SK-N-SH (cell line): ENCODE measurements around the gene GATAD2B. TPM values are rescaled to one million over a fixed set of nuclear protein-coding genes. Genes with fewer than 3 reads are reported as not detected.

Experiments used
- CTCF ChIA-PET: fragments of 300-600, 350-600 bp; formaldehyde crosslinking; extraction: SDS; loops from one replicate; lab custom pipeline; 2021; lab: Yijun Ruan, JAX
- POLR2A ChIA-PET: fragments of 350-600 bp; sonication (Branson Sonifier 250); formaldehyde crosslinking; extraction: SDS; loops from one replicate; lab custom pipeline; 2020; ENCODE audit warnings: antibody characterized with exemption, inconsistent platforms; lab: Yijun Ruan, JAX
- DNase-seq: peaks from one replicate; pipeline ENCODE4 v3.0.0; 2012
- H2AFZ ChIP-seq: fragments of 200-600 bp; sonication (generic); 2 replicates; pipeline ENCODE4 v1.8.1; 2016; ENCODE audit warnings: antibody characterized with exemption, mild to moderate bottlenecking, low read depth
- H3F3A ChIP-seq: fragments of 200-600 bp; sonication (generic); replicated peaks from 2 replicates; pipeline ENCODE3; 2016; ENCODE audit warnings: antibody characterized with exemption, mild to moderate bottlenecking; ENCODE audit not compliant: insufficient read depth
- H3K27ac ChIP-seq, 2 experiments: fragments of 200-500 bp in 1 of 2; fragments of 200-600 bp in 1 of 2; sonication (Bioruptor generic) in 1 of 2; sonication (generic), shearing (Covaris generic) in 1 of 2; 2 replicates each; pipeline versions ENCODE4 v1.5.1 to v1.6.1; 2014 to 2016; ENCODE audit warnings: low read depth in 2 of 2, inconsistent platforms in 1 of 2, low read length in 1 of 2, mild to moderate bottlenecking in 1 of 2, mixed read lengths in 1 of 2
- H3K27me3 ChIP-seq: fragments of 200-600 bp; sonication (generic), shearing (Covaris generic); 2 replicates; pipeline ENCODE4 v1.6.1; 2016; ENCODE audit warnings: mixed run types; ENCODE audit not compliant: insufficient read depth
- H3K36me3 ChIP-seq, 2 experiments: fragments of 200-500 bp in 1 of 2; fragments of 200-600 bp in 1 of 2; sonication (Bioruptor generic) in 1 of 2; sonication (generic) in 1 of 2; replicated peaks in 1 of 2; 2 replicates each; pipeline versions ENCODE3 to v1.5.1; 2014 to 2016; ENCODE audit warnings: low read length in 1 of 2, mild to moderate bottlenecking in 1 of 2; ENCODE audit not compliant: insufficient read depth in 2 of 2, control insufficient read depth in 1 of 2
- H3K4me1 ChIP-seq, 2 experiments: fragments of 200-500 bp in 1 of 2; fragments of 200-600 bp in 1 of 2; sonication (Bioruptor generic) in 1 of 2; sonication (generic), shearing (Covaris generic) in 1 of 2; 2 replicates each; pipeline versions ENCODE4 v1.5.1 to v1.6.1; 2014 to 2016; ENCODE audit warnings: low read depth in 1 of 2, low read length in 1 of 2, mixed run types in 1 of 2; ENCODE audit not compliant: insufficient read depth in 2 of 2, control insufficient read depth in 1 of 2
- H3K4me2 ChIP-seq: fragments of 200-600 bp; sonication (generic), shearing (Covaris generic); 2 replicates; pipeline ENCODE4 v1.6.1; 2017; ENCODE audit warnings: mixed run types
- H3K4me3 ChIP-seq, 2 experiments: fragments of 200-500 bp in 1 of 2; fragments of 200-600 bp in 1 of 2; sonication (Bioruptor generic) in 1 of 2; sonication (generic), shearing (Covaris generic) in 1 of 2; 2 replicates each; pipeline versions ENCODE4 v1.5.1 to v1.8.1; 2014 to 2016; ENCODE audit warnings: low read depth in 2 of 2, inconsistent platforms in 1 of 2, low read length in 1 of 2, mild to moderate bottlenecking in 1 of 2, mixed read lengths in 1 of 2, moderate library complexity in 1 of 2
- H3K79me2 ChIP-seq: fragments of 200-600 bp; sonication (generic); 2 replicates; pipeline ENCODE4 v1.8.1; 2017; ENCODE audit warnings: mild to moderate bottlenecking; ENCODE audit not compliant: insufficient read depth
- H3K9ac ChIP-seq: fragments of 200-600 bp; sonication (generic); 2 replicates; pipeline ENCODE4 v1.6.1; 2017; ENCODE audit warnings: mixed run types
- H3K9me2 ChIP-seq: fragments of 200-600 bp; sonication (generic); 2 replicates; pipeline ENCODE4 v1.6.1; 2017; ENCODE audit warnings: mixed run types
- H3K9me3 ChIP-seq: fragments of 200-600 bp; sonication (generic); 2 replicates; pipeline ENCODE4 v1.6.1; 2017; ENCODE audit warnings: mixed run types, mild to moderate bottlenecking, moderate library complexity
- H4K20me1 ChIP-seq: fragments of 200-600 bp; sonication (generic); 2 replicates; pipeline ENCODE4 v1.6.1; 2017; ENCODE audit warnings: mild to moderate bottlenecking, mixed run types; ENCODE audit not compliant: insufficient read depth
- CHD2 ChIP-seq: fragments of 150-350 bp; IDR thresholded peaks from 2 replicates; pipeline ENCODE4 v1.6.1; 2018; ENCODE audit warnings: low read length; ENCODE audit not compliant: partially characterized antibody
- EP300 ChIP-seq, 2 experiments: IDR thresholded peaks; 2 replicates each; pipeline versions ENCODE4 v1.4.0 to v1.6.1; 2012; ENCODE audit warnings: borderline replicate concordance in 1 of 2, low read depth in 1 of 2, low read length in 1 of 2
- FOSL2 ChIP-seq: IDR thresholded peaks from 2 replicates; pipeline ENCODE4 v1.4.0; 2012; ENCODE audit warnings: low read depth, mild to moderate bottlenecking, moderate library complexity, borderline replicate concordance
- FOXJ3 ChIP-seq: sonication (generic); formaldehyde crosslinking; IDR thresholded peaks from 2 replicates; pipeline ENCODE4 v1.5.1; 2020; ENCODE audit warnings: mild to moderate bottlenecking, missing genetic modification reagents
- GABPA ChIP-seq: IDR thresholded peaks from 2 replicates; pipeline ENCODE4 v1.4.0; 2012; ENCODE audit warnings: low read depth, mild to moderate bottlenecking
- GATA2 ChIP-seq: sonication (generic); formaldehyde crosslinking; IDR thresholded peaks from 2 replicates; pipeline ENCODE4 v1.5.0; 2020; ENCODE audit warnings: mild to moderate bottlenecking, missing genetic modification reagents
- JUND ChIP-seq: IDR thresholded peaks from 2 replicates; pipeline ENCODE4 v1.4.0; 2012
- NFIC ChIP-seq: IDR thresholded peaks from 2 replicates; pipeline ENCODE4 v1.4.0; 2012; ENCODE audit warnings: borderline replicate concordance
- POLR2AphosphoS5 ChIP-seq: IDR thresholded peaks from 2 replicates; pipeline ENCODE4 v1.6.1; 2012; ENCODE audit warnings: low read depth, low read length
- RAD21 ChIP-seq: IDR thresholded peaks from 2 replicates; pipeline ENCODE4 v1.6.1; 2012; ENCODE audit warnings: mild to moderate bottlenecking, low read length
- RCOR1 ChIP-seq: fragments of 150-350 bp; IDR thresholded peaks from 2 replicates; pipeline ENCODE4 v1.6.1; 2017; ENCODE audit warnings: antibody characterized with exemption, low read length
- RFX5 ChIP-seq: IDR thresholded peaks from 2 replicates; pipeline ENCODE4 v1.6.1; 2012; ENCODE audit warnings: mild to moderate bottlenecking, improper control_type of control experiment, low read length
- SIN3A ChIP-seq: IDR thresholded peaks from 2 replicates; pipeline ENCODE4 v1.6.1; 2012; ENCODE audit warnings: low read depth, mild to moderate bottlenecking, low read length, moderate library complexity, borderline replicate concordance
- TCF12 ChIP-seq: IDR thresholded peaks from 2 replicates; pipeline ENCODE4 v1.4.0; 2012
- TEAD4 ChIP-seq: IDR thresholded peaks from 2 replicates; pipeline ENCODE4 v1.4.0; 2012; ENCODE audit warnings: mild to moderate bottlenecking, borderline replicate concordance; ENCODE audit not compliant: insufficient read depth
- WGBS: methylation state at CpG from one replicate; pipeline ENCODE4 v1.1.6; 2017; ENCODE audit warnings: low lambda C conversion rate; 5-methylcytosine and 5-hydroxymethylcytosine counted together
- polyA plus RNA-seq, 3 experiments: library from polyadenylated mRNA; depleted of rRNA; stranded (reverse); fragments of >200 nt; gene quantifications; 2 replicates each; pipeline ENCODE4 v1.2.3, GENCODE V29; 2012
- TF ChIP-seq, protein P1 (sequence below): fragments of 150-350 bp; IDR thresholded peaks from 2 replicates; pipeline ENCODE4 v1.6.1; 2016; ENCODE audit warnings: mild to moderate bottlenecking, low read depth, low read length
- TF ChIP-seq, protein P2 (sequence below): fragments of 200-600 bp; sonication (generic); IDR thresholded peaks from 2 replicates; pipeline ENCODE4 v1.6.1; 2017; ENCODE audit warnings: antibody characterized with exemption, mild to moderate bottlenecking, moderate library complexity
- TF ChIP-seq, protein P3 (sequence below): IDR thresholded peaks from 2 replicates; pipeline ENCODE4 v1.4.0; 2012; ENCODE audit warnings: low read depth, borderline replicate concordance
- TF ChIP-seq, protein P4 (sequence below): fragments of 150-350 bp; IDR thresholded peaks from 2 replicates; pipeline ENCODE4 v1.6.1; 2017; ENCODE audit warnings: antibody characterized with exemption, low read length, low read depth, borderline replicate concordance
- TF ChIP-seq, protein P5 (sequence below): IDR thresholded peaks from 2 replicates; pipeline ENCODE4 v1.4.0; 2012; ENCODE audit warnings: low read depth
- TF ChIP-seq, protein P6 (sequence below): IDR thresholded peaks from 2 replicates; pipeline ENCODE4; 2012
- TF ChIP-seq, protein P7 (sequence below): IDR thresholded peaks from 2 replicates; pipeline ENCODE4 v1.4.0; 2012; ENCODE audit warnings: low read depth, borderline replicate concordance

The GATAD2B gene
- polyA plus RNA-seq, 1 of the 3 experiments (the other 2 are of a cell fraction) = 2.8 TPM

DNA sequence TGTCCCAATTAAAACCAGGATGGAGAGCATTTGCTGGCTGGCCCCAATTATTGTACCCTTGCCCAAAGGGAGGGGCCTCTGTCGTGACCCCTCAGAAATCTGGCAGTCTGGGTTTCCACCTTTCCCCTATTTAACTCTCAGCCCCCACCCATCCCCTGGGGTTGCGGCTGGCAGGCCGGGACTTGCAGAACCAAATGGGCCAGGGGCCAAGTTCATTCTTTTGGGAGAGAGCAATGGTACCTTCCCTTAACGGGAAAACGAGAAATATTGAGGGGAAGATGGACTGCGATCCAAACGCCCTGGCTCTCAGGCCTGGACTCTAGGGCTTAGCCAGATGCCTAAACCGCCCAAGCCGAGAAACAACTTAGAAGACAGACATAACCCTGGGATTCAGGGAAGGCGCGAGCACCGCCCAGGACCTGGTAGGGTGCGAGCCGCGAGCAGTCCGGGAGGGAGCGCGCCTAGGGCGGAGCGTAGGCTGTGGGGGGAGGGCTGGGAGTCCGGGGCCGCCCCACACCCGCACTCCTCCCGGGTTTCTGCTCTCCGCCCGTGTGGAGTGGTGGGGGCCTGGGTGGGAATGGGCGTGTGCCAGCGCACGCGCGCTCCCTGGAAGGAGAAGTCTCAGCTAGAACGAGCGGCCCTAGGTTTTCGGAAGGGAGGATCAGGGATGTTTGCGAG lies 147.9 kb downstream of the GATAD2B start, which contains the start of gene SLC27A3:
SLC27A3 (plus strand) TSS at position 628 of the 678 bp plus-strand sequence. CDS start 91 bp downstream, outside the sequence.
- H3K27ac ChIP-seq = peak within 1 kb of the TSS in 1 of 2 experiments; percentile 69; a peak in 2 of 4 replicates
- H3K27me3 ChIP-seq = no peaks in the 10 kb centered on the region
- DNase-seq = peak; percentile 88
- peak within 1 kb of the TSS; percentile 86 for H3K4me2 ChIP-seq
- H2AFZ ChIP-seq = peak within 1 kb of the TSS; percentile 82
- no peaks in the 10 kb centered on the region for H4K20me1 ChIP-seq
- peak within 1 kb of the TSS; percentile 44; the same call in 1 of the 2 replicates for H3K9ac ChIP-seq
- peak within 1 kb of the TSS; percentile 65 to 67 for H3K4me3 ChIP-seq
- POLR2A ChIA-PET = interaction anchor here (0.6 to 1.5 kb wide), 5 partner anchors 9 to 216 kb away, joined by 3 to 7 read pairs (median 4); partner anchors contain the start of genes RAB13 and RPS27
- peaks cover 0 to 39% of the 10 kb centered on the region in 2 experiments for H3K36me3 ChIP-seq
- WGBS = 59% methylated on average over 10 of the region's 35 CpGs
- peaks cover 8% of the 10 kb centered on the region for H3F3A ChIP-seq
- no peaks in the 10 kb centered on the region for H3K9me3 ChIP-seq
- peaks cover 0 to 13% of the 10 kb centered on the region in 2 experiments; a peak in 1 of 4 replicates for H3K4me1 ChIP-seq
- CTCF ChIA-PET = interaction anchor here (0.6 to 6.8 kb wide), 8 partner anchors 22 to 275 kb away, joined by 3 to 60 read pairs (median 3); partner anchors contain the start of genes ILF2, NPR1 and RAB13
- H3K79me2 ChIP-seq = no peaks in the 10 kb centered on the region
- H3K9me2 ChIP-seq = no peaks in the 10 kb centered on the region
- TF ChIP-seq FOSL2 (no peak), CHD2 (peak; percentile 27), POLR2AphosphoS5 (peak; percentile 38; the same call in 1 of the 2 replicates), TCF12 (no peak), GABPA (no peak), FOXJ3 (CRISPR knock-in tag) (no peak), SIN3A (0 out of 2 replicates have a peak, but pooled peaks have one; percentile 24), EP300 (IDR thresholded peaks at IDR 0.05; ENCODE audit: borderline replicate concordance in 1 of 2, low read depth in 1 of 2, low read length in 1 of 2) (no peak), JUND (no peak), GATA2 (no peak), RAD21 (no peak), TEAD4 (no peak), NFIC (no peak; the same call in 1 of the 2 replicates), RFX5 (no peak), RCOR1 (no peak)
- TF ChIP-seq, protein P1, sequence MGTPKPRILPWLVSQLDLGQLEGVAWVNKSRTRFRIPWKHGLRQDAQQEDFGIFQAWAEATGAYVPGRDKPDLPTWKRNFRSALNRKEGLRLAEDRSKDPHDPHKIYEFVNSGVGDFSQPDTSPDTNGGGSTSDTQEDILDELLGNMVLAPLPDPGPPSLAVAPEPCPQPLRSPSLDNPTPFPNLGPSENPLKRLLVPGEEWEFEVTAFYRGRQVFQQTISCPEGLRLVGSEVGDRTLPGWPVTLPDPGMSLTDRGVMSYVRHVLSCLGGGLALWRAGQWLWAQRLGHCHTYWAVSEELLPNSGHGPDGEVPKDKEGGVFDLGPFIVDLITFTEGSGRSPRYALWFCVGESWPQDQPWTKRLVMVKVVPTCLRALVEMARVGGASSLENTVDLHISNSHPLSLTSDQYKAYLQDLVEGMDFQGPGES = no peak
- TF ChIP-seq, protein P2, sequence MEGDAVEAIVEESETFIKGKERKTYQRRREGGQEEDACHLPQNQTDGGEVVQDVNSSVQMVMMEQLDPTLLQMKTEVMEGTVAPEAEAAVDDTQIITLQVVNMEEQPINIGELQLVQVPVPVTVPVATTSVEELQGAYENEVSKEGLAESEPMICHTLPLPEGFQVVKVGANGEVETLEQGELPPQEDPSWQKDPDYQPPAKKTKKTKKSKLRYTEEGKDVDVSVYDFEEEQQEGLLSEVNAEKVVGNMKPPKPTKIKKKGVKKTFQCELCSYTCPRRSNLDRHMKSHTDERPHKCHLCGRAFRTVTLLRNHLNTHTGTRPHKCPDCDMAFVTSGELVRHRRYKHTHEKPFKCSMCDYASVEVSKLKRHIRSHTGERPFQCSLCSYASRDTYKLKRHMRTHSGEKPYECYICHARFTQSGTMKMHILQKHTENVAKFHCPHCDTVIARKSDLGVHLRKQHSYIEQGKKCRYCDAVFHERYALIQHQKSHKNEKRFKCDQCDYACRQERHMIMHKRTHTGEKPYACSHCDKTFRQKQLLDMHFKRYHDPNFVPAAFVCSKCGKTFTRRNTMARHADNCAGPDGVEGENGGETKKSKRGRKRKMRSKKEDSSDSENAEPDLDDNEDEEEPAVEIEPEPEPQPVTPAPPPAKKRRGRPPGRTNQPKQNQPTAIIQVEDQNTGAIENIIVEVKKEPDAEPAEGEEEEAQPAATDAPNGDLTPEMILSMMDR = no peak
- TF ChIP-seq, protein P3, sequence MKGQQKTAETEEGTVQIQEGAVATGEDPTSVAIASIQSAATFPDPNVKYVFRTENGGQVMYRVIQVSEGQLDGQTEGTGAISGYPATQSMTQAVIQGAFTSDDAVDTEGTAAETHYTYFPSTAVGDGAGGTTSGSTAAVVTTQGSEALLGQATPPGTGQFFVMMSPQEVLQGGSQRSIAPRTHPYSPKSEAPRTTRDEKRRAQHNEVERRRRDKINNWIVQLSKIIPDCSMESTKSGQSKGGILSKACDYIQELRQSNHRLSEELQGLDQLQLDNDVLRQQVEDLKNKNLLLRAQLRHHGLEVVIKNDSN = no peak
- TF ChIP-seq, protein P4, sequence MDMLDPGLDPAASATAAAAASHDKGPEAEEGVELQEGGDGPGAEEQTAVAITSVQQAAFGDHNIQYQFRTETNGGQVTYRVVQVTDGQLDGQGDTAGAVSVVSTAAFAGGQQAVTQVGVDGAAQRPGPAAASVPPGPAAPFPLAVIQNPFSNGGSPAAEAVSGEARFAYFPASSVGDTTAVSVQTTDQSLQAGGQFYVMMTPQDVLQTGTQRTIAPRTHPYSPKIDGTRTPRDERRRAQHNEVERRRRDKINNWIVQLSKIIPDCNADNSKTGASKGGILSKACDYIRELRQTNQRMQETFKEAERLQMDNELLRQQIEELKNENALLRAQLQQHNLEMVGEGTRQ = no peak
- TF ChIP-seq, protein P5, sequence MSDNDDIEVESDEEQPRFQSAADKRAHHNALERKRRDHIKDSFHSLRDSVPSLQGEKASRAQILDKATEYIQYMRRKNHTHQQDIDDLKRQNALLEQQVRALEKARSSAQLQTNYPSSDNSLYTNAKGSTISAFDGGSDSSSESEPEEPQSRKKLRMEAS = no peak
- TF ChIP-seq, protein P6, sequence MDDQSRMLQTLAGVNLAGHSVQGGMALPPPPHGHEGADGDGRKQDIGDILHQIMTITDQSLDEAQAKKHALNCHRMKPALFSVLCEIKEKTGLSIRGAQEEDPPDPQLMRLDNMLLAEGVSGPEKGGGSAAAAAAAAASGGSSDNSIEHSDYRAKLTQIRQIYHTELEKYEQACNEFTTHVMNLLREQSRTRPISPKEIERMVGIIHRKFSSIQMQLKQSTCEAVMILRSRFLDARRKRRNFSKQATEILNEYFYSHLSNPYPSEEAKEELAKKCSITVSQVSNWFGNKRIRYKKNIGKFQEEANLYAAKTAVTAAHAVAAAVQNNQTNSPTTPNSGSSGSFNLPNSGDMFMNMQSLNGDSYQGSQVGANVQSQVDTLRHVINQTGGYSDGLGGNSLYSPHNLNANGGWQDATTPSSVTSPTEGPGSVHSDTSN = no peak
- TF ChIP-seq, protein P7, sequence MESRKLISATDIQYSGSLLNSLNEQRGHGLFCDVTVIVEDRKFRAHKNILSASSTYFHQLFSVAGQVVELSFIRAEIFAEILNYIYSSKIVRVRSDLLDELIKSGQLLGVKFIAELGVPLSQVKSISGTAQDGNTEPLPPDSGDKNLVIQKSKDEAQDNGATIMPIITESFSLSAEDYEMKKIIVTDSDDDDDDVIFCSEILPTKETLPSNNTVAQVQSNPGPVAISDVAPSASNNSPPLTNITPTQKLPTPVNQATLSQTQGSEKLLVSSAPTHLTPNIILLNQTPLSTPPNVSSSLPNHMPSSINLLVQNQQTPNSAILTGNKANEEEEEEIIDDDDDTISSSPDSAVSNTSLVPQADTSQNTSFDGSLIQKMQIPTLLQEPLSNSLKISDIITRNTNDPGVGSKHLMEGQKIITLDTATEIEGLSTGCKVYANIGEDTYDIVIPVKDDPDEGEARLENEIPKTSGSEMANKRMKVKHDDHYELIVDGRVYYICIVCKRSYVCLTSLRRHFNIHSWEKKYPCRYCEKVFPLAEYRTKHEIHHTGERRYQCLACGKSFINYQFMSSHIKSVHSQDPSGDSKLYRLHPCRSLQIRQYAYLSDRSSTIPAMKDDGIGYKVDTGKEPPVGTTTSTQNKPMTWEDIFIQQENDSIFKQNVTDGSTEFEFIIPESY = no peak
